H1 (cell line): ENCODE results near the gene WDR90. TPM values are rescaled to one million over a fixed set of nuclear protein-coding genes. Genes with fewer than 3 reads are reported as not detected.

Source experiments
- CTCF ChIA-PET: fragments of 300-600 bp; sonication (Branson Sonifier 250); formaldehyde crosslinking; loops from one replicate; lab custom pipeline; 2021; ENCODE audit not compliant: partially characterized antibody; lab: Charles Lee
- POLR2A ChIA-PET: fragments of 300-600 bp; sonication (Branson Sonifier 250); formaldehyde crosslinking; loops from one replicate; lab custom pipeline; 2021; ENCODE audit warnings: inconsistent platforms; ENCODE audit not compliant: partially characterized antibody; lab: Charles Lee
- DNase-seq, 2 experiments: peaks; one replicate each; pipeline versions ENCODE4 v3.0.0 to v3.0.0-alpha.2; 2010 to 2022; ENCODE audit warnings: low spot score in 2 of 2, low read depth in 1 of 2, mixed read lengths in 1 of 2
- FAIRE-seq: peaks from 2 replicates; lab custom pipeline; 2011; peaks lifted over from hg19 to GRCh38; lab: Jason Lieb, UNC
- H2AFZ ChIP-seq: 2 replicates; pipeline ENCODE4 v1.8.1; 2012; ENCODE audit warnings: low read length, inconsistent platforms
- H2AK5ac ChIP-seq: 2 replicates; pipeline ENCODE4 v1.6.1; 2013; ENCODE audit warnings: low read depth, low read length
- H2BK120ac ChIP-seq: replicated peaks from 2 replicates; pipeline ENCODE3; 2013; ENCODE audit warnings: low read depth, low read length, inconsistent platforms
- H2BK12ac ChIP-seq: 2 replicates; pipeline ENCODE4 v1.6.1; 2013; ENCODE audit warnings: low read depth, low read length
- H2BK15ac ChIP-seq: 2 replicates; pipeline ENCODE4 v1.6.1; 2013; ENCODE audit warnings: low read length
- H2BK20ac ChIP-seq: 2 replicates; pipeline ENCODE4 v1.6.1; 2013; ENCODE audit warnings: low read length
- H2BK5ac ChIP-seq: 2 replicates; pipeline ENCODE4 v1.6.1; 2013; ENCODE audit warnings: low read depth, low read length
- H3K14ac ChIP-seq: 2 replicates; pipeline ENCODE4 v1.6.1; 2013; ENCODE audit warnings: inconsistent platforms; ENCODE audit not compliant: insufficient read length
- H3K18ac ChIP-seq: 2 replicates; pipeline ENCODE4 v1.6.1; 2013; ENCODE audit warnings: low read length; ENCODE audit errors: extremely low read depth
- H3K23ac ChIP-seq: 2 replicates; pipeline ENCODE4 v1.6.1; 2013; ENCODE audit warnings: inconsistent platforms; ENCODE audit not compliant: insufficient read length
- H3K23me2 ChIP-seq: 2 replicates; pipeline ENCODE4 v1.6.1; 2013; ENCODE audit warnings: low read depth, low read length
- H3K27ac ChIP-seq: 2 replicates; pipeline ENCODE4 v1.6.1; 2011; ENCODE audit warnings: low read depth, low read length, inconsistent platforms
- H3K27me3 ChIP-seq, 4 experiments: replicated peaks in 1 of 4; 1 replicate in 1 of 4; 2 replicates in 3 of 4; pipeline versions ENCODE4 v1.6.1 to v1.8.1; 2011 to 2013; ENCODE audit warnings: low read length in 3 of 4, mild to moderate bottlenecking in 3 of 4, inconsistent platforms in 2 of 4, mixed read lengths in 2 of 4, moderate library complexity in 1 of 4; ENCODE audit not compliant: control insufficient read depth in 3 of 4, insufficient read depth in 3 of 4; ENCODE audit errors: extremely low read depth in 1 of 4
- H3K36me3 ChIP-seq, 4 experiments: 2 replicates each; pipeline versions ENCODE4 v1.6.1 to v1.8.1; 2011 to 2013; ENCODE audit warnings: mild to moderate bottlenecking in 4 of 4, low read length in 3 of 4, moderate library complexity in 2 of 4, control low read depth in 1 of 4, inconsistent platforms in 1 of 4; ENCODE audit not compliant: insufficient read depth in 4 of 4, control insufficient read depth in 2 of 4
- H3K4ac ChIP-seq: replicated peaks from 2 replicates; pipeline ENCODE3; 2013; ENCODE audit warnings: low read length, low read depth, mixed read lengths, inconsistent platforms; ENCODE audit not compliant: insufficient read length
- H3K4me1 ChIP-seq, 4 experiments: replicated peaks in 1 of 4; 1 replicate in 1 of 4; 2 replicates in 3 of 4; pipeline versions ENCODE4 v1.6.1 to v1.8.1; 2011 to 2013; ENCODE audit warnings: low read length in 3 of 4, inconsistent platforms in 2 of 4, mixed read lengths in 1 of 4; ENCODE audit not compliant: insufficient read depth in 4 of 4, control insufficient read depth in 3 of 4
- H3K4me2 ChIP-seq, 2 experiments: 2 replicates each; pipeline versions ENCODE4 v1.6.1 to v1.8.1; 2011 to 2013; ENCODE audit warnings: low read depth in 2 of 2, low read length in 2 of 2, control low read depth in 1 of 2, inconsistent platforms in 1 of 2, mild to moderate bottlenecking in 1 of 2; ENCODE audit not compliant: insufficient read depth in 1 of 2
- H3K4me3 ChIP-seq, 4 experiments: fragments of 200-600, 300-600 bp in 1 of 4; sonication (generic), shearing (Covaris generic), sonication (Bioruptor Twin) in 1 of 4; 2 replicates each; pipeline versions ENCODE4 v1.5.1 to v1.8.1; 2011 to 2016; ENCODE audit warnings: low read length in 4 of 4, low read depth in 3 of 4, control low read depth in 2 of 4, inconsistent platforms in 2 of 4, mild to moderate bottlenecking in 2 of 4, mixed read lengths in 1 of 4, moderate library complexity in 1 of 4; ENCODE audit not compliant: insufficient read depth in 2 of 4; ENCODE audit errors: extremely low read depth in 1 of 4
- H3K56ac ChIP-seq: replicated peaks from 2 replicates; pipeline ENCODE3; 2013; ENCODE audit warnings: low read depth, mild to moderate bottlenecking, mixed read lengths, low read length, inconsistent platforms; ENCODE audit not compliant: insufficient read length
- H3K79me1 ChIP-seq: 2 replicates; pipeline ENCODE4 v1.6.1; 2013; ENCODE audit warnings: low read depth, low read length, control low read depth
- H3K79me2 ChIP-seq, 2 experiments: 2 replicates each; pipeline versions ENCODE4 v1.6.1 to v1.8.1; 2012 to 2013; ENCODE audit warnings: low read length in 2 of 2, mild to moderate bottlenecking in 2 of 2, inconsistent platforms in 1 of 2; ENCODE audit not compliant: insufficient read depth in 2 of 2, control insufficient read depth in 1 of 2
- H3K9ac ChIP-seq, 4 experiments: replicated peaks in 1 of 4; 1 replicate in 1 of 4; 2 replicates in 3 of 4; pipeline versions ENCODE4 v1.6.1 to v1.8.1; 2011 to 2013; ENCODE audit warnings: low read depth in 3 of 4, low read length in 3 of 4, control low read depth in 2 of 4, mild to moderate bottlenecking in 2 of 4, moderate library complexity in 2 of 4, inconsistent platforms in 1 of 4; ENCODE audit errors: extremely low read depth in 1 of 4
- H3K9me3 ChIP-seq, 2 experiments: 2 replicates each; pipeline versions ENCODE4 v1.6.1 to v1.8.1; 2012 to 2013; ENCODE audit warnings: mild to moderate bottlenecking in 2 of 2, moderate library complexity in 2 of 2, control low read depth in 1 of 2, inconsistent platforms in 1 of 2, low read depth in 1 of 2, low read length in 1 of 2, mixed read lengths in 1 of 2; ENCODE audit not compliant: insufficient read depth in 2 of 2
- H4K20me1 ChIP-seq, 2 experiments: replicated peaks in 1 of 2; 2 replicates each; pipeline versions ENCODE3 to v1.8.1; 2011 to 2013; ENCODE audit warnings: inconsistent platforms in 2 of 2, low read length in 2 of 2, mild to moderate bottlenecking in 1 of 2; ENCODE audit not compliant: insufficient read depth in 2 of 2, control insufficient read depth in 1 of 2
- H4K5ac ChIP-seq: 2 replicates; pipeline ENCODE4 v1.6.1; 2013; ENCODE audit warnings: low read length, low read depth, mixed read lengths, inconsistent platforms; ENCODE audit not compliant: insufficient read length
- H4K8ac ChIP-seq: 2 replicates; pipeline ENCODE4 v1.8.0; 2013; ENCODE audit warnings: mild to moderate bottlenecking, moderate library complexity, low read length, inconsistent platforms; ENCODE audit not compliant: insufficient read depth; ENCODE audit errors: extremely low read depth
- H4K91ac ChIP-seq: replicated peaks from 2 replicates; pipeline ENCODE3; 2013; ENCODE audit warnings: low read length, mixed read lengths, inconsistent platforms; ENCODE audit not compliant: insufficient read length
- NRF1 ChIP-seq: IDR thresholded peaks from 2 replicates; pipeline ENCODE4 v1.6.1; 2011; ENCODE audit warnings: mild to moderate bottlenecking, low read depth, low read length, improper control_type of control experiment
- TCF12 ChIP-seq: IDR thresholded peaks from 2 replicates; pipeline ENCODE4 v1.6.1; 2011; ENCODE audit warnings: low read depth, mild to moderate bottlenecking, low read length
- WGBS, 2 experiments: shearing (Covaris generic) in 1 of 2; methylation state at CpG; one replicate each; pipeline versions ENCODE4 v1.1.6 to v1.1.7; 2013 to 2015; ENCODE audit warnings: low lambda C conversion rate in 2 of 2, mixed read lengths in 2 of 2, inconsistent platforms in 1 of 2, low coverage in 1 of 2, missing lambda C conversion rate in 1 of 2; ENCODE audit not compliant: insufficient replicate concordance in 2 of 2, insufficient coverage in 1 of 2, insufficient read length in 1 of 2; ENCODE audit errors: extremely low coverage in 1 of 2, missing lambda C conversion rate in 1 of 2; 5-methylcytosine and 5-hydroxymethylcytosine counted together
- polyA plus RNA-seq, 7 experiments: library from polyadenylated mRNA; depleted of rRNA in 3 of 7; stranded (reverse) in 5 of 7; unstranded in 2 of 7; fragments of >200 nt in 5 of 7; fragments of 200-250 nt in 2 of 7; gene quantifications; 1 replicate in 5 of 7; 2 replicates in 1 of 7; 4 replicates in 1 of 7; pipeline versions ENCODE4 v1.2.1 to v1.2.3, GENCODE V29; 2011 to 2013; ENCODE audit warnings: missing spikeins in 2 of 7, mixed read lengths in 2 of 7
- total RNA-seq: library from RNA; stranded (reverse); fragmentation: NEBNext Ultra II Directional; extraction: Animal tissue kit (Norgen Biotek cat#: 25700); gene quantifications from 2 replicates; pipeline ENCODE4 v1.2.1, GENCODE V29; 2021

WDR90 gene
- total and polyA plus RNA-seq, 2 of the 8 experiments (the other 6 are each of a cell fraction or from before 2014, with no cell fraction given): 24.0 to 47.2 TPM

GRCh38 chr16:603933-604332 lies 45.2 kb upstream of the WDR90 start:
- no peak for DNase-seq
- no peak overlapping the region for H2AFZ ChIP-seq
- H3K79me2 ChIP-seq: peaks cover 2 to 3% of the 10 kb centered on the region in 2 experiments; a peak in 2 of 4 replicates
- H3K27me3 ChIP-seq: no peaks in the 10 kb centered on the region
- no peak overlapping the region for H3K18ac ChIP-seq
- no peak overlapping the region for H3K4me2 ChIP-seq
- H3K36me3 ChIP-seq: peaks cover 0 to 3% (median under 1%) of the 10 kb centered on the region in 4 experiments; a peak in 2 of 8 replicates
- ChIA-PET POLR2A (no interaction called here), CTCF (interaction anchor here (1.2 to 1.6 kb wide), 2 partner anchors 11 to 14 kb away, joined by 4 read pairs; no protein-coding TSS in a partner anchor)
- no peak overlapping the region for H2AK5ac ChIP-seq
- no peak overlapping the region for H3K9ac ChIP-seq
- H4K8ac ChIP-seq: no peak overlapping the region
- no peaks in the 10 kb centered on the region for H3K23me2 ChIP-seq
- no peak overlapping the region for H3K14ac ChIP-seq
- no peak overlapping the region for H2BK12ac ChIP-seq
- no peak overlapping the region for H3K4ac ChIP-seq
- no peak overlapping the region for H2BK120ac ChIP-seq
- H3K9me3 ChIP-seq: peaks cover 7 to 13% of the 10 kb centered on the region in 2 experiments; a peak in 3 of 4 replicates
- peaks cover 6% of the 10 kb centered on the region for H3K79me1 ChIP-seq
- H4K20me1 ChIP-seq: peaks cover 4 to 6% of the 10 kb centered on the region in 2 experiments
- no peak overlapping the region for H3K56ac ChIP-seq
- no peak overlapping the region for H3K27ac ChIP-seq
- H3K4me1 ChIP-seq: peaks cover 0 to 2% (median 0%) of the 10 kb centered on the region in 4 experiments; a peak in 2 of 7 replicates
- H3K4me3 ChIP-seq: no peak overlapping the region
- H4K5ac ChIP-seq: no peak overlapping the region
- no peak overlapping the region for H3K23ac ChIP-seq
- no peak for TF ChIP-seq TCF12
- no peak for TF ChIP-seq NRF1
- WGBS, 2 experiments: 86% methylated on average over 4 of the region's 5 CpGs; no CpG with 5 or more reads in 1 of the 2 experiments
- H2BK5ac ChIP-seq: no peak overlapping the region
- H4K91ac ChIP-seq: no peak overlapping the region
- no peak overlapping the region for H2BK20ac ChIP-seq
- FAIRE-seq: no peak
- H2BK15ac ChIP-seq: no peak overlapping the region
